Measurements from ENCODE around the gene SIGLEC9. TPM values are rescaled to one million over a fixed set of nuclear protein-coding genes. Genes with fewer than 3 reads are reported as not detected.

SIGLEC9 gene
- total RNA-seq, 1 experiment from 2014 or later = not detected

DNA sequence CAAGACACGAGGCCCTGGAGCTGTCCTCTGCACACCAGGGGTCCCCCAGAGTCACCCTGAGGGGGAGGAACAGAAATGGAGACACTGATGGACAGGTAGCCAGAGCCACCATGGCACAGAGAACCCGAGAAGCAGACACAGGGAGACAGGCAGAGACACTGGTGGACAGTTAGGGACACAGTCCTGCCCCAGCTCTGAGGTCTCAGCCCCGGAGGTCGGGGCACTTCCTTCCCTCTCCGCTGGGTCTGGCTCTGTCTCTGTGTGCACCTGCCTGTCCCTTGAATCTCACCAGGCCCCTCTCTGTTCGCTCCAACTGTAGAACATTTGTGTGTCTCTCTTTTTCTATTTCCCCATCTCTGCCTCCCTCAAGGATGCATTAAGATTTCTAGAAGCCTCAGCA is 46.6 kb upstream of the SIGLEC9 start:
- CTCF ChIA-PET = interaction anchor here (0.6 kb wide), 1 partner anchor 18 kb away, joined by 3 read pairs; no protein-coding TSS in a partner anchor
- TF ChIP-seq EZH2 (IDR thresholded peaks at IDR 0.05; ENCODE audit: low read length, unreplicated experiment) (no peak), EZH2phosphoT487 (IDR thresholded peaks at IDR 0.05; ENCODE audit: borderline replicate concordance, low read length) (no peak)
- TF ChIP-seq, protein P1, sequence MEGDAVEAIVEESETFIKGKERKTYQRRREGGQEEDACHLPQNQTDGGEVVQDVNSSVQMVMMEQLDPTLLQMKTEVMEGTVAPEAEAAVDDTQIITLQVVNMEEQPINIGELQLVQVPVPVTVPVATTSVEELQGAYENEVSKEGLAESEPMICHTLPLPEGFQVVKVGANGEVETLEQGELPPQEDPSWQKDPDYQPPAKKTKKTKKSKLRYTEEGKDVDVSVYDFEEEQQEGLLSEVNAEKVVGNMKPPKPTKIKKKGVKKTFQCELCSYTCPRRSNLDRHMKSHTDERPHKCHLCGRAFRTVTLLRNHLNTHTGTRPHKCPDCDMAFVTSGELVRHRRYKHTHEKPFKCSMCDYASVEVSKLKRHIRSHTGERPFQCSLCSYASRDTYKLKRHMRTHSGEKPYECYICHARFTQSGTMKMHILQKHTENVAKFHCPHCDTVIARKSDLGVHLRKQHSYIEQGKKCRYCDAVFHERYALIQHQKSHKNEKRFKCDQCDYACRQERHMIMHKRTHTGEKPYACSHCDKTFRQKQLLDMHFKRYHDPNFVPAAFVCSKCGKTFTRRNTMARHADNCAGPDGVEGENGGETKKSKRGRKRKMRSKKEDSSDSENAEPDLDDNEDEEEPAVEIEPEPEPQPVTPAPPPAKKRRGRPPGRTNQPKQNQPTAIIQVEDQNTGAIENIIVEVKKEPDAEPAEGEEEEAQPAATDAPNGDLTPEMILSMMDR (conservative IDR thresholded peaks at IDR 0.05; ENCODE audit: low read depth, low read length) = no peak
- no peaks in the 10 kb centered on the region for H3K4me1 ChIP-seq (ENCODE audit: insufficient read depth, low read length)
- H3K27ac ChIP-seq (ENCODE audit: low read length) = no peak overlapping the region
- H3F3A ChIP-seq (ENCODE audit: low read length, unreplicated experiment) = no peaks in the 10 kb centered on the region
- no peak overlapping the region for H3K9ac ChIP-seq (ENCODE audit: low read length)
- no peaks in the 10 kb centered on the region for H3K27me3 ChIP-seq (ENCODE audit: low read length)
- H2AFZ ChIP-seq (ENCODE audit: low read length) = no peak overlapping the region
- no peaks in the 10 kb centered on the region for H3K36me3 ChIP-seq (ENCODE audit: low read depth, low read length)
- DNase-seq (no peak), ATAC-seq (no peak)
- H4K20me1 ChIP-seq (ENCODE audit: low read length) = no peaks in the 10 kb centered on the region
- intact Hi-C loops (cut with micrococcal nuclease) = no loop called here
- BruUV-seq (replicated peaks) = no TSS peak
- no peak overlapping the region for H3K4me3 ChIP-seq (ENCODE audit: low read length)
- H3K79me2 ChIP-seq (ENCODE audit: low read length) = no peaks in the 10 kb centered on the region
- no peaks in the 10 kb centered on the region for H3K9me2 ChIP-seq (replicated peaks; ENCODE audit: low read length)
- H3K4me2 ChIP-seq (ENCODE audit: low read length) = no peak overlapping the region
- H3K9me3 ChIP-seq (ENCODE audit: low read length) = peaks cover 7% of the 10 kb centered on the region
- POLR2A ChIA-PET (ENCODE audit: unreplicated experiment) = no interaction called here

DNA sequence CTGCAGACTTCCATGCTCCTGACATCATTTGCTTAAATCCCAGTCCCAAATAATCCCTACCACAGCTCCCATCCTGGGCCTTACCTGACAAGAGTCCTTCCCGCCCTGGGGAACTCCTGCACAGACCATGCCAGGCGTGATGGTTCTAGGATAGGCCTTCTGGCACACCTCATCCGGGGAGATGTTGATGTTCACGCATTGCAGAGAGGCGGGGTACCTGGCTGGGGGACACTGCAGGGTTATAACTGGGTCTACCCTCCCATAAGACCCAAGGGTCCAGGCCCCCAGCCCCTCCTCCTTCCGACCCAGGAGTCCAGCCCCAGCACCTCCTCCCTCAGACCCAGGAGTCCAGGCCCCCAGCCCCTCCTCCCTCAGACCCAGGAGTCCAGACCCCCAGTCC is 46.0 kb upstream of the SIGLEC9 start:
- ChIA-PET POLR2A (ENCODE audit: unreplicated experiment) (no interaction called here), CTCF (interaction anchor here (0.6 kb wide), 1 partner anchor 18 kb away, joined by 3 read pairs; no protein-coding TSS in a partner anchor)
- no TSS peak for BruUV-seq (replicated peaks)
- H3K9ac ChIP-seq (ENCODE audit: low read length) = no peak overlapping the region
- TF ChIP-seq EZH2 (IDR thresholded peaks at IDR 0.05; ENCODE audit: low read length, unreplicated experiment) (no peak), EZH2phosphoT487 (IDR thresholded peaks at IDR 0.05; ENCODE audit: borderline replicate concordance, low read length) (no peak)
- TF ChIP-seq, protein P1 (conservative IDR thresholded peaks at IDR 0.05; ENCODE audit: low read depth, low read length) = no peak
- no peak overlapping the region for H3K4me3 ChIP-seq (ENCODE audit: low read length)
- H3F3A ChIP-seq (ENCODE audit: low read length, unreplicated experiment) = no peaks in the 10 kb centered on the region
- H3K79me2 ChIP-seq (ENCODE audit: low read length) = no peaks in the 10 kb centered on the region
- no peak overlapping the region for H3K4me2 ChIP-seq (ENCODE audit: low read length)
- H3K4me1 ChIP-seq (ENCODE audit: insufficient read depth, low read length) = no peaks in the 10 kb centered on the region
- intact Hi-C loops (cut with micrococcal nuclease) = no loop called here
- H3K9me3 ChIP-seq (ENCODE audit: low read length) = peaks cover 6% of the 10 kb centered on the region
- no peak for ATAC-seq
- no peaks in the 10 kb centered on the region for H3K27me3 ChIP-seq (ENCODE audit: low read length)
- H2AFZ ChIP-seq (ENCODE audit: low read length) = no peak overlapping the region
- no peak overlapping the region for H3K27ac ChIP-seq (ENCODE audit: low read length)
- H4K20me1 ChIP-seq (ENCODE audit: low read length) = no peaks in the 10 kb centered on the region
- no peak for DNase-seq
- H3K36me3 ChIP-seq (ENCODE audit: low read depth, low read length) = no peaks in the 10 kb centered on the region
- no peaks in the 10 kb centered on the region for H3K9me2 ChIP-seq (replicated peaks; ENCODE audit: low read length)

DNA sequence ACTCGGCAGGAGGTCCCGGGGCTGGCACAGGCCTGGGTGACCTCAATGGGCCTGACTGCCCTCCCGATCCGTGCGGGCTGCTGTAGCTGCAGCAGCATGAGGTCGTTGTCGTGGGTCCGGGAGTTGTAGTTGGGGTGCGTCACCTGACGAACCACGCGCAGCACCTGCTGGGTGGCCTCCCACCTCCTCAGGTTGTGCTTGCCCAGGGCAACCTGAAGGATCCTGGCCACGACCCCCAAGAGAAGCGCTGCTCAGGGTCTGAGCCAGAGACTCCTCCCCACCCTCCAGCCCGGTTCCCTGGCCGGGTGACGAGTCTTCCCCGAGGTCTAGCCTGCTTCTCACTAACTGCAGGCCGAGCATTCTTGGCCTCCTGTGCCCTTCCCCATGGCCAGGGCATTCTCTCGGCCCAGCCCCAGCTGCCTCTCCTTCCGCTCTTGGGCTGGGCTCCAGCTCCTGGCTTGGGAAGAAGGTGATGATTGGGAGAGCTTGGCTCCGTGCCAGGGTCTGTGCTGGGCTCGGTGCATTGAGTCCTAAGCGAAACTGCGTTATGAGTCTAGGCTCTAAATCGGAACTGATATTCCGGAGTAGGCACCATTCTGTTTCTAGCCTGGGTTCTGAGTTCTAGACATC is 45.1 kb upstream of the SIGLEC9 start:
- ChIA-PET CTCF (no interaction called here), POLR2A (ENCODE audit: unreplicated experiment) (no interaction called here)
- H3K36me3 ChIP-seq (ENCODE audit: low read depth, low read length) = no peaks in the 10 kb centered on the region
- no peak for DNase-seq
- BruUV-seq (replicated peaks) = no TSS peak
- no peaks in the 10 kb centered on the region for H3K4me1 ChIP-seq (ENCODE audit: insufficient read depth, low read length)
- H4K20me1 ChIP-seq (ENCODE audit: low read length) = no peaks in the 10 kb centered on the region
- H3K4me2 ChIP-seq (ENCODE audit: low read length) = no peak overlapping the region
- TF ChIP-seq, protein P1 (conservative IDR thresholded peaks at IDR 0.05; ENCODE audit: low read depth, low read length) = no peak
- TF ChIP-seq EZH2 (IDR thresholded peaks at IDR 0.05; ENCODE audit: low read length, unreplicated experiment) (no peak), EZH2phosphoT487 (IDR thresholded peaks at IDR 0.05; ENCODE audit: borderline replicate concordance, low read length) (no peak)
- no peaks in the 10 kb centered on the region for H3K9me3 ChIP-seq (ENCODE audit: low read length)
- no peak overlapping the region for H3K4me3 ChIP-seq (ENCODE audit: low read length)
- no peak for ATAC-seq
- H3K9me2 ChIP-seq (replicated peaks; ENCODE audit: low read length) = no peaks in the 10 kb centered on the region
- no peak overlapping the region for H3K27ac ChIP-seq (ENCODE audit: low read length)
- no peak overlapping the region for H3K9ac ChIP-seq (ENCODE audit: low read length)
- no peaks in the 10 kb centered on the region for H3K79me2 ChIP-seq (ENCODE audit: low read length)
- intact Hi-C loops (cut with micrococcal nuclease) = no loop called here
- no peaks in the 10 kb centered on the region for H3F3A ChIP-seq (ENCODE audit: low read length, unreplicated experiment)
- no peaks in the 10 kb centered on the region for H3K27me3 ChIP-seq (ENCODE audit: low read length)
- no peak overlapping the region for H2AFZ ChIP-seq (ENCODE audit: low read length)

Data from PC-3 (cell line).